Right renal cortex interstitium (tissue), 3 donors: ENCODE results near the gene BAD. TPM values are rescaled to one million over a fixed set of nuclear protein-coding genes. Genes with fewer than 3 reads are reported as not detected.

ENCODE experiments used
- DNase-seq, 3 donors: peaks; one replicate each; pipeline ENCODE4 v3.0.0-alpha.2; 2013; ENCODE audit warnings: low read depth in 3 of 3, low spot score in 2 of 3
- polyA plus RNA-seq, 3 donors: library from polyadenylated mRNA; unstranded; fragments of 120-200 nt; gene quantifications; one replicate each; pipeline ENCODE4 v1.2.1, GENCODE V29; 2013; ENCODE audit not compliant: insufficient read length in 3 of 3

Gene BAD
- polyA plus RNA-seq, 3 donors: 33.6 to 45.9 (median 41.2) TPM

DNA sequence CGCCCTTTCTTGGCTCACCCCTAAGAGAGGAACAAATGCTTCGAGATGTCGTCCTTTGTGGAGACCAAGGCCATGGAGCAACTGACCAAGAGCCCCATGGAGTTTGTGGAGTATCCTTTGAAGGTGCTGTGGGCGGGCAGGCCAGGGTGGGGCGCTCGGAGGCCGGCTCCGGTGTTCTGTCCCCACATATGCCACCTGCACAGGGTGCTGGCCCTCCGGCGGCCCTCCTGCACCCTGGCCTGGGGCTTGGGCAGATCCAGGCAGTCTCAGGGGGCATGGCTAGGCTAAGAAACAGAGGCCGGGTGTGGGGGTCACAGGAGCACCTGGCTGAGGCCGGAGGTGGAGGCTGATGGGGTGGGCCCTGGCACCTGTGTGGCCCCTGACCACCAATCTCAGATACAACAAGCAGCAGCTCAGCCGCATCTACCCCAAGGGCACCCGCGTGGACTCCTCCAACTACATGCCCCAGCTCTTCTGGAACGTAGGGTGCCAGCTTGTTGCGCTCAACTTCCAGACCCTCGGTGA is 22.8 kb downstream of the BAD start:
- DNase-seq: no peak

- DNase-seq: no peak
Observed at GRCh38 chr11:64260147-64260708, 24.2 kb downstream of the BAD start.

GRCh38 chr11:64259533-64260067 is 24.9 kb downstream of the BAD start:
- DNase-seq: no peak

DNA sequence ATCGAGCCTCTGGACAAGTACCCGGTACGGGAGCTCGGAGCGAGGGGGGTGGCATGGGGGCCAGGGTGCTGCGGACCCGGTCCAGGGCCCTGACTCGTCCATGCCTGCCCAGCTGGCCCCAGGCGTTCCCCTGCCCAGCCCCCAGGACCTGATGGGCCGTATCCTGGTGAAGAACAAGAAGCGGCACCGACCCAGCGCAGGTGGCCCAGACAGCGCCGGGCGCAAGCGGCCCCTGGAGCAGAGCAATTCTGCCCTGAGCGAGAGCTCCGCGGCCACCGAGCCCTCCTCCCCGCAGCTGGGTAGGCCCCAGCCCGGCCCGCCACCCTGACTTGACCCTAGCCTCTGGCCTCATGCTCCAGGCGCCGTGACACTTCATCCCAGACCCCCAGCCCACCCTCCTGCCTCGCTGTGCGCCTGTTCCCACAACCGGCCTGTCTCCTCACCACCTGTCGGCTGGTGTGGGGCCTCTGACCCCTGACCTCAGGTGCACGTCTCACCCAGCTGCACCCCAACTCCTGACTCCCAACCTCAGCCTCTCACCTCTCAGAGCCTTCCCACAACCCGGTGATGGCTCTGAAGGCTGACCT is 25.4 kb downstream of the BAD start:
- no peak for DNase-seq

- DNase-seq: no peak
Observed at GRCh38 chr11:64258356-64258755, 26.1 kb downstream of the BAD start.

DNA sequence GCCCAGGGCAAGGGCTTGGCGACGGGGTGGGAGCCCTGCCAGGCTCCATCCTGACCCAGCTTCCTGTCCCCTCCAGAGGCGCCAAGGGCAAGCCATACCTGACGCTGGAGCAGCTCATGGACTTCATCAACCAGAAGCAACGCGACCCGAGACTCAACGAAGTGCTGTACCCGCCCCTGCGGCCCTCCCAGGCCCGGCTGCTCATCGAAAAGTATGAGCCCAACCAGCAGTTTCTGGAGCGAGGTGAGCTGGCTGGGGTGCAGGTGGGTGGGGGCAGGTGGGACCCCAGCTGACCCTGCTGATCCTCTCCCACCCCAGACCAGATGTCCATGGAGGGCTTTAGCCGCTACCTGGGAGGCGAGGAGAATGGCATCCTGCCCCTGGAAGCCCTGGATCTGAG is 28.2 kb downstream of the BAD start:
- no peak for DNase-seq

DNA sequence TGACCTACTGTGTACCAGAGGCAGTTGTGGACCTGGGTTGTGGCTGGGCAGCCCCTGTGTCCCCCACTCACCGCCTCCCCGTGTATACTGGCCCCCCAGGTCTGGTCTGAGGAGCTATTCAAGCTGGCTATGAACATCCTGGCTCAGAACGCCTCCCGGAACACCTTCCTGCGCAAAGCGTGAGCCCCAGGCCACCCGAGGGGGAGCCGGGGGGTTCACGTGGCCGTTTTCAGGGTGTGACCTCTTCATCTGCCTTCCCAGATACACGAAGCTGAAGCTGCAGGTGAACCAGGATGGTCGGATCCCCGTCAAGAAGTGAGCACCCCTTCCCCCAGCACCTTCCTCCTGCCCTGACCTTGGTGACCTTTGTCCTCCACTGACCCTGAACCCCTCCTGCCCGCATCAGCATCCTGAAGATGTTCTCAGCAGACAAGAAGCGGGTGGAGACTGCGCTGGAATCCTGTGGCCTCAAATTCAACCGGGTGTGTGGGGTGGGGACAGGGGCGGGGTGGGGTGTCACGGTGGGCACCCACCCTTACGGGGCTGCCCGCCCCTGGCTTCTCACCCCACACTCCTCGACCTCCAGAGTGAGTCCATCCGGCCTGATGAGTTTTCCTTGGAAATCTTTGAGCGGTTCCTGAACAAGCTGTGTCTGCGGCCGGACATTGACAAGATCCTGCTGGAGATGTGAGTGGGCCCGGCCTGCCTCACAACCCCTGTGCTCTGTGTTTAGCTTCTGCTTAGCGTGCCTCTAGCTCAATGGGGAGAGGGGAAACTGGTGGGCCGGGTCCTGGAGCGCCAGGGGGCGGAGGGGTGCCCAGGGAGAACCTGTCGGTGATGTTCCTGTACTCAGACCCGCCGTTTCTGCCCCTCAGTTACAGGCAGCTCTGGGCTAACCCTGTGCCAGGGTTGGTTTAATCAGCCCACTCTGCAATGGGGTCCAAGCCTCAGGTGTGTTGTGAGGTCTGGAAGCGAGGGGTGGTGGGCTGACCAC is 29.0 kb downstream of the BAD start:
- DNase-seq: no peak

- no peak for DNase-seq
Observed at GRCh38 chr11:64254326-64254725, 30.1 kb downstream of the BAD start.

GRCh38 chr11:64253481-64253880 is 31.0 kb downstream of the BAD start:
- no peak for DNase-seq

DNA sequence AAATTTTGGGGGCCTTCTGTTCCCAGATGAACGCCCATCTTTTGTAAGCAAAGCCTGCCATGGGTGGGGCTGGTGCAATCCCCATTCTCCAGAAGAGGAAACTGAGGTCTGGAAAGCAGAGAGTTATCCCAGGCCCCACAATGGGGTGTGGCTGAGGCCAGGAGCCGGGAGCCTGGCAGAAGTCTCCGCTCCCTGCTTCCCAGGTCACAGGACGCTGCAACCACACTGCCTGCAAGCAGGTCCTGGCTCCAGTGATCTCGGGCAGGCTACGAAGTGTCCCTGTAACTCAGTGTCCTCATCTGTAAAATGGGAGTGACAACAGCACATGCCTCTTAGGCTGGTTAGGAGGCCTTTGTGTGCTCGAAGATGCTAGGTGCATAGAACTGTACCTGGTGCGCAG is 31.4 kb downstream of the BAD start:
- no peak for DNase-seq

- no peak for DNase-seq
Observed at GRCh38 chr11:64252003-64252872, 32.2 kb downstream of the BAD start.

GRCh38 chr11:64251753-64252002 is 32.8 kb downstream of the BAD start:
- no peak for DNase-seq

- DNase-seq: no peak
Observed at GRCh38 chr11:64251016-64251752, 33.3 kb downstream of the BAD start, which contains the start of gene PLCB3. PLCB3 (plus strand) TSS chr11:64251530; CDS start chr11:64251650, 120 bp downstream.

- no peak for DNase-seq
Observed at GRCh38 chr11:64250415-64251015, 34.0 kb downstream of the BAD start.

DNA sequence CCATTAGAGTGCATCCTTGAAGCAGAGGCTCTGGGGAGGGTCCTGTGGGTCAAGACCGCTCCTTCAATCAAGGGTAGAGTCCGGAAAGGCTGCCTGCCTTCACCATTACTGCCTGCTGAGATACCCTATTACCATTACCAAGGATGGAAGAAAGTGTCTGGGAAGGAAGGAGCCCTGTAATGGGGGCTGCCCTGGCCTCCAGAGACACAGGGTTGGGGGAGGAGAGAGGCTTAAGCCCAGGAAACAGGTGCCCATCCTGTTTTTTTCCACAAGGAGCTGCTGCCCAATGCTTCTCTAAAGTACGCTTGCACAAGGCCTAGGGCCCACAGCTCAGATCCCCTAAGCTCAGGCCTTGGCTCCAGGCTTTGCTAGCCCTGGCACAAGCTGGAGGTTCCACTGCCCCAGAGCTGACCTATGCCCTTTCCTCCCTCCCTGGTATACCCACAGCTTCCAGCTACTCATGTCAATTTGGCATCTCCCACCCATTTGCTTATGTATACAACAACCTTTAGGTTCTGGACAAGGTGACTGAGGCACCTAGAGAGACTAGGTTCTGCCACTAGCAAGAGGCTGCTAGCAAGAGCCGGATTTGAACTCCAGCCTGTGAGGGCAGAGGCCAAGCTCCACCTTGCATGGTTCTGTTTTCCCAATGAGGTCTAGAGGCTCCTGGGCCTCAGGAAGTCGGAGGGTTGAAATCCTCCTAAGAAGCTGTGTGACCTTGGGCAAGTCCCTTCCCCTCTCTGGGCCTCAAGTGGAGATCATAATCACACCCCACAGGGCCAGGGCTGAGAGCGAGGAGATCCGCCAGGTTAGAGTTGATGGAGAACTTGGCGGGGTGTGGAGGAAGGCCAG is 34.7 kb downstream of the BAD start:
- DNase-seq: no peak

DNA sequence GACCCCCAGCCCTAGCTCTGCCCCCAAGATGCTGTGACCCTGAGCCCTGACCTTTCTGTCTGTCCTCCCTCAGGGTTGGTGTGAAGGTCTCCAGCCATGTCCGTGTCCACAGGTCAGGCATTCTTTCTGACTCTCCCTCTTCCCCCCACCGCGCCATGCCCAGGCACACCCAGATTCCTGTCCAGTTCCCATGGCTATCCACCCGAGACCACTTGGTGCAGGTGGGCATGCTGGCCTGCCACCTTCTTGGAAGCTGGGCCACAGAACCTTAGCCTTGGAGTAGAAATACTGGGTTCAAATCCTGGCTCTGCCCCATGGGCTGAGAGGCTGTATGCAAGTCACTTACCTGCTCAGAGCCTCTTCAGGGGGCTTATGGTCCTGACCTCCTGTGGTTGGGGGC is 35.4 kb downstream of the BAD start:
- no peak for DNase-seq

- DNase-seq: no peak
Observed at GRCh38 chr11:64248578-64248977, 35.9 kb downstream of the BAD start.

GRCh38 chr11:64247729-64248531 is 36.5 kb downstream of the BAD start:
- no peak for DNase-seq
